ENCODE results near the gene NR6A1. TPM values are rescaled to one million over a fixed set of nuclear protein-coding genes. Genes with fewer than 3 reads are reported as not detected.

The NR6A1 gene
- total RNA-seq, 2 experiments from 2014 or later = 17.5 to 23.0 TPM

DNA sequence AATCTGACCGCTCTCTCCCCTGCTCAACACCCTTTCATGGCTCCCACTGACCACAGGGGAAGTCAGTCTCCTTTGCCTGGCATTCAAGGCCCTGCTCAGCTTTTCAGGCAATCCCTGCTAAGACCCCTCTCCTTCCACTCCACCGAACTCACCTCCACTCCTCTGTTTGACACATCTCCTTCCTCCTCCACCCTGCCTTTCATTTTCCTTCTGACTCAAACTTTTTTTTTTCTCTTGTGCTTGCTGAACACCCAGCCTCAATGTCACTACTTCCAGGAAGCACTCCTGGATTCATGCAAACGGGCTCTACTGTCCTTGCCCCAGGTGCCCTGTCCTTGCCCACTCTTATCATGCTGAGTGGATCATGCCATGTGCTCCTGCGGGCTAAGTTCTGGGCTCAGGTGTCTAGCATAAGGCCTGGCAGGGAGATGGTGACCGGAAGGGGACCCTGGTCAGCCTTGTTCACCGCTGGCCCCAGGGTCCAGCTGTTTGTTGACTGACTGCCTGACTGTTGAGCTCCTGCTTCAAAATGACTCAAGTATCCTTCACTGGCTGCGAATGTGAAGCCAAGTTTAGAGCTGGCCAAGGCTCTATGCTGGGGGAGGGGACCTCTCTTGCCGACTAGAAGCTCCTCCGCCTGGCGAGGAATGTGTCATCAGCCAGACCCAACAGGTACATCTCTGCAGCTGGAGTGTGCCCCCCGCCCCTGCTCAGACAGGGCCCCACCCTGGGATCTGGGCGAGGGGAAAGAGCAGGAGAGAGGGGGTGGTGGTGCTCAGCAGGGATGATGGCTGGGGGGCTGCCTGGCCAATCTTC lies 270.1 kb downstream of the NR6A1 start:
- Histone ChIP-seq H3K79me2 (ENCODE audit: insufficient read depth, low read depth, low read length) (no peaks in the 10 kb centered on the region), H2AFZ (ENCODE audit: low read length) (no peak overlapping the region), H3K9me2 (ENCODE audit: insufficient read depth, low read length) (no peaks in the 10 kb centered on the region), H3K4me1 (ENCODE audit: insufficient read depth, low read length, poor library complexity, severe bottlenecking) (no peaks in the 10 kb centered on the region), H4K20me1 (ENCODE audit: insufficient read depth, low read length) (no peaks in the 10 kb centered on the region), H3K9me3 (ENCODE audit: low read length) (no peaks in the 10 kb centered on the region), H3K4me3 (ENCODE audit: low read depth, low read length, poor library complexity, severe bottlenecking) (no peak overlapping the region), H3K27ac (ENCODE audit: low read depth, low read length, poor library complexity, severe bottlenecking) (no peak overlapping the region), H3K4me2 (ENCODE audit: low read length) (no peak overlapping the region), H3K36me3 (ENCODE audit: insufficient read depth, low read length) (no peaks in the 10 kb centered on the region)
- no peak for DNase-seq (ENCODE audit: low spot score)
- ChIA-PET CTCF (ENCODE audit: unreplicated experiment) (no interaction called here), POLR2A (no interaction called here)
- intact Hi-C loops (cut with micrococcal nuclease; ENCODE audit: unreplicated experiment) = no loop called here
- no peak for TF ChIP-seq EZH2phosphoT487 (IDR thresholded peaks at IDR 0.05; ENCODE audit: borderline replicate concordance, low read depth, low read length)
- TF ChIP-seq, protein P1, sequence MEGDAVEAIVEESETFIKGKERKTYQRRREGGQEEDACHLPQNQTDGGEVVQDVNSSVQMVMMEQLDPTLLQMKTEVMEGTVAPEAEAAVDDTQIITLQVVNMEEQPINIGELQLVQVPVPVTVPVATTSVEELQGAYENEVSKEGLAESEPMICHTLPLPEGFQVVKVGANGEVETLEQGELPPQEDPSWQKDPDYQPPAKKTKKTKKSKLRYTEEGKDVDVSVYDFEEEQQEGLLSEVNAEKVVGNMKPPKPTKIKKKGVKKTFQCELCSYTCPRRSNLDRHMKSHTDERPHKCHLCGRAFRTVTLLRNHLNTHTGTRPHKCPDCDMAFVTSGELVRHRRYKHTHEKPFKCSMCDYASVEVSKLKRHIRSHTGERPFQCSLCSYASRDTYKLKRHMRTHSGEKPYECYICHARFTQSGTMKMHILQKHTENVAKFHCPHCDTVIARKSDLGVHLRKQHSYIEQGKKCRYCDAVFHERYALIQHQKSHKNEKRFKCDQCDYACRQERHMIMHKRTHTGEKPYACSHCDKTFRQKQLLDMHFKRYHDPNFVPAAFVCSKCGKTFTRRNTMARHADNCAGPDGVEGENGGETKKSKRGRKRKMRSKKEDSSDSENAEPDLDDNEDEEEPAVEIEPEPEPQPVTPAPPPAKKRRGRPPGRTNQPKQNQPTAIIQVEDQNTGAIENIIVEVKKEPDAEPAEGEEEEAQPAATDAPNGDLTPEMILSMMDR (conservative IDR thresholded peaks at IDR 0.05; ENCODE audit: low read length) = no peak
- BruUV-seq (replicated peaks) = no TSS peak

DNA sequence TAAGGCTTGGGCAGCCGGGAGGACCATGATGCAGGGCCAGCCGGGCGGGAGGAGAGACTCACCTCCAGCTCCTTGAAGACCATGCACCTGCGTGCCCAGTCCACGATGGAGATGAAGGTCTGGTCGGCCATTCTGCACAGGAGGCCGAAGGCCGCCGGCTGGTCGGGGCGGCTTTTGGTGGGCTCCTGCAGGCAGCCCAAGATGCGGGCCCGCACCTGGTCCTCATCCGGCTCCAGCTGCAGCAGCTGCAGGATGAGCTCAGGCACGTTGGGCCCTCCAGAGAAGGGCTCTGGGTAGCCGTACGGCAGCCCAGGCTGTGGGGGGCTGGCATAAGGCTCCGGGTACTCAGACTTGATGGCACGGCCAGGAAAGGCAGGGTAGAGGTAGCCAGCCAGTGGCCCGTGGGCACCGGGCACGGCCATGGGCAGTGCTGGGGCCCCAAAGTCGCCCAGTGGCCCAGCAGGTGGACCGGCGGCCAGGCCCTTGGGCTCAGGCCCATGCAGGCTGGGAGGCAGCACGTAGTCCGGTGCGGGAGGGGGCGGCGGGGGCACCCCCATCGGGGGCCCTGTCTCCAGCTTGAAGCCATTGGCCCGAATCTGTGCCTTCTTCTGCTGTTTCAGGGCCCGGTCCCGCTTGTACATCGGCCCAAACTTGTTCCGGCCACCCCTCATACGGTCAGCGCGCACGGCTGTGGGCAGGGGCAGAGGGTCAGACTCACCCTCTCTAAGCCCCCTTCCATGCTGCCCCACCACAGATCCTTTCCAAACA lies 270.9 kb downstream of the NR6A1 start:
- no peak for DNase-seq (ENCODE audit: low spot score)
- H2AFZ ChIP-seq (ENCODE audit: low read length) = no peak overlapping the region
- H3K9me3 ChIP-seq (ENCODE audit: low read length) = no peaks in the 10 kb centered on the region
- intact Hi-C loops (cut with micrococcal nuclease; ENCODE audit: unreplicated experiment) = no loop called here
- ChIA-PET CTCF (ENCODE audit: unreplicated experiment) (no interaction called here), POLR2A (no interaction called here)
- no peaks in the 10 kb centered on the region for H3K36me3 ChIP-seq (ENCODE audit: insufficient read depth, low read length)
- no peaks in the 10 kb centered on the region for H4K20me1 ChIP-seq (ENCODE audit: insufficient read depth, low read length)
- no peak overlapping the region for H3K4me2 ChIP-seq (ENCODE audit: low read length)
- TF ChIP-seq, protein P1 (conservative IDR thresholded peaks at IDR 0.05; ENCODE audit: low read length) = no peak
- no peaks in the 10 kb centered on the region for H3K9me2 ChIP-seq (ENCODE audit: insufficient read depth, low read length)
- BruUV-seq (replicated peaks) = no TSS peak
- H3K4me1 ChIP-seq (ENCODE audit: insufficient read depth, low read length, poor library complexity, severe bottlenecking) = no peaks in the 10 kb centered on the region
- H3K79me2 ChIP-seq (ENCODE audit: insufficient read depth, low read depth, low read length) = no peaks in the 10 kb centered on the region
- no peak overlapping the region for H3K4me3 ChIP-seq (ENCODE audit: low read depth, low read length, poor library complexity, severe bottlenecking)
- H3K27ac ChIP-seq (ENCODE audit: low read depth, low read length, poor library complexity, severe bottlenecking) = no peak overlapping the region

DNA sequence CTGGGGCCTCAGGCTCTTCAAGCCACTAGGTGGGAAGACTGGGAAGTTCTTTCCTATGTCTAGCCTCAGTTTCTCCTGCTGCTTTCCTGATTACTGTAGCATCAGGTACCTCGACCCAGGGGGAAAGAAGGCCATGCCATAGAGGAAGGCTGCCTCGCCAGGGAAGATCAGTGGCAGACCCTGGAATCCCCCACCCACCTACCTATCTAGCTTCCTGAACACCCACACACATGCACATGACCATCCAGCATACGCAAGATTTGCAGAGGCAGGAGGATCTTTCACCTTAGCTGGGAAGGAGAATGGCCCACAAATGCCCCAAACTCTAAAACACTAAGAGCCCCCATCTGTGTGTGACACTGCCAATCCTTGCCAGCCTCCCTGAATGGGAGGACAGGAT lies 271.9 kb downstream of the NR6A1 start:
- Histone ChIP-seq H3K27ac (ENCODE audit: low read depth, low read length, poor library complexity, severe bottlenecking) (no peak overlapping the region), H3K4me1 (ENCODE audit: insufficient read depth, low read length, poor library complexity, severe bottlenecking) (no peaks in the 10 kb centered on the region), H3K4me3 (ENCODE audit: low read depth, low read length, poor library complexity, severe bottlenecking) (no peak overlapping the region), H2AFZ (ENCODE audit: low read length) (no peak overlapping the region), H4K20me1 (ENCODE audit: insufficient read depth, low read length) (no peaks in the 10 kb centered on the region), H3K79me2 (ENCODE audit: insufficient read depth, low read depth, low read length) (no peaks in the 10 kb centered on the region), H3K4me2 (ENCODE audit: low read length) (no peak overlapping the region), H3K9me2 (ENCODE audit: insufficient read depth, low read length) (no peaks in the 10 kb centered on the region), H3K36me3 (ENCODE audit: insufficient read depth, low read length) (no peaks in the 10 kb centered on the region), H3K9me3 (ENCODE audit: low read length) (no peaks in the 10 kb centered on the region)
- intact Hi-C loops (cut with micrococcal nuclease; ENCODE audit: unreplicated experiment) = no loop called here
- ChIA-PET POLR2A (no interaction called here), CTCF (ENCODE audit: unreplicated experiment) (no interaction called here)
- BruUV-seq (replicated peaks) = no TSS peak
- TF ChIP-seq, protein P1 (conservative IDR thresholded peaks at IDR 0.05; ENCODE audit: low read length) = no peak
- no peak for TF ChIP-seq EZH2phosphoT487 (IDR thresholded peaks at IDR 0.05; ENCODE audit: borderline replicate concordance, low read depth, low read length)
- DNase-seq (ENCODE audit: low spot score) = no peak
